Activated CD4-positive, alpha-beta T cell treated with anti-CD3 and anti-CD28 coated beads for 36 hours (primary cell): Measurements from ENCODE around the gene MICA. TPM values are rescaled to one million over a fixed set of nuclear protein-coding genes. Genes with fewer than 3 reads are reported as not detected.

Experiments used
- ATAC-seq: fragments of 200-7000 bp; cut with Tn5 transposase; one replicate; pipeline ENCODE4 v1.10.0; 2021; ENCODE audit warnings: mild to moderate bottlenecking, moderate library complexity
- CTCF ChIA-PET: fragments of 350-600 bp; sonication (Branson Sonifier 250); formaldehyde crosslinking; loops from one replicate; lab custom pipeline; 2021; ENCODE audit warnings: antibody characterized with exemption; lab: Charles Lee
- POLR2A ChIA-PET: fragments of 350-600 bp; sonication (Branson Sonifier 250); formaldehyde crosslinking; loops from one replicate; lab custom pipeline; 2021; ENCODE audit warnings: antibody characterized with exemption, inconsistent platforms; lab: Charles Lee
- DNase-seq: peaks from one replicate; pipeline ENCODE4 v3.0.0-alpha.2; 2020
- H3K27ac Mint-ChIP-seq: one replicate; pipeline ENCODE4 v1.8.0; 2021; ENCODE audit warnings: mixed read lengths
- H3K27me3 Mint-ChIP-seq: one replicate; pipeline ENCODE4 v1.8.0; 2021; ENCODE audit warnings: mixed read lengths
- H3K36me3 Mint-ChIP-seq: one replicate; pipeline ENCODE4 v1.8.0; 2021; ENCODE audit warnings: low read depth, mixed read lengths
- H3K4me1 Mint-ChIP-seq: one replicate; pipeline ENCODE4 v1.8.0; 2021; ENCODE audit warnings: mixed read lengths
- H3K4me3 Mint-ChIP-seq: one replicate; pipeline ENCODE4 v1.8.0; 2021; ENCODE audit warnings: mild to moderate bottlenecking, moderate library complexity, mixed read lengths
- H3K9me3 Mint-ChIP-seq: one replicate; pipeline ENCODE4 v1.8.0; 2021; ENCODE audit warnings: low read depth, mixed read lengths
- intact Hi-C, 2 experiments: fragments of 100-400 bp; cut with DNase I in 1 of 2; cut with micrococcal nuclease in 1 of 2; formaldehyde crosslinking; loops; one replicate each; pipeline versions ENCODE4 v1.14.2 to v1.15.1; 2022 to 2024; cut with DNase I, micrococcal nuclease
- microRNA-seq: library from miRNA; unstranded; fragments of <30 nt; microRNA quantifications from one replicate; pipeline ENCODE4 v1.2.0, GENCODE V29; 2021; ENCODE audit warnings: borderline replicate concordance
- total RNA-seq, 2 experiments: library from RNA; stranded (reverse); gene quantifications; one replicate each; pipeline ENCODE4 v1.2.3, GENCODE V29; 2021

MICA gene
- total RNA-seq, 2 experiments from 2014 or later, result 6.3 to 7.1 TPM

GRCh38 chr6:31460361-31461025 lies 57.1 kb downstream of the MICA start:
- CTCF ChIA-PET, result interaction anchor here (0.6 kb wide), 1 partner anchor 541 kb away, joined by 4 read pairs; no protein-coding TSS in a partner anchor
- ATAC-seq, result no peak
- intact Hi-C loops, result no loop called here
- Mint-ChIP-seq H3K4me3 (no peak overlapping the region), H3K4me1 (peaks cover 30% of the 10 kb centered on the region), H3K27me3 (peaks cover 2% of the 10 kb centered on the region), H3K36me3 (peaks cover 25% of the 10 kb centered on the region), H3K27ac (no peak overlapping the region), H3K9me3 (no peaks in the 10 kb centered on the region)
- no peak for DNase-seq
- POLR2A ChIA-PET, result no interaction called here

GRCh38 chr6:31462026-31462963 lies 58.9 kb downstream of the MICA start:
- CTCF ChIA-PET, result interaction anchor here (0.6 to 2.0 kb wide), 10 partner anchors 10 to 626 kb away, joined by 3 to 7 read pairs (median 3); partner anchors contain the start of genes APOM, DDX39B and NFKBIL1
- Mint-ChIP-seq H3K27ac (peak overlapping the region; percentile 97), H3K9me3 (no peaks in the 10 kb centered on the region), H3K27me3 (peaks cover 2% of the 10 kb centered on the region), H3K4me1 (peaks cover 47% of the 10 kb centered on the region), H3K36me3 (peaks cover 37% of the 10 kb centered on the region), H3K4me3 (peak overlapping the region; percentile 100)
- no peak for DNase-seq
- intact Hi-C loops, result loop anchor here in 1 of 2 experiments (1.0 kb wide), 1 partner anchor 304 kb away; the partner anchor contains the start of gene TCF19
- POLR2A ChIA-PET, result interaction anchor here (0.5 to 1.1 kb wide), 11 partner anchors 16 to 464 kb away, joined by 3 to 7 read pairs (median 3); partner anchors contain the start of genes DDX39B and MICB
- ATAC-seq, result no peak

GRCh38 chr6:31462964-31463870 lies 59.8 kb downstream of the MICA start:
- intact Hi-C loops, result loop anchor here in 1 of 2 experiments (1.0 kb wide), 3 partner anchors 31 to 305 kb away; partner anchors contain the start of gene TCF19
- ATAC-seq, result peak; percentile 95

GRCh38 chr6:31464252-31465184 lies 61.1 kb downstream of the MICA start:
- Mint-ChIP-seq H3K36me3 (peaks cover 38% of the 10 kb centered on the region), H3K4me1 (peaks cover 65% of the 10 kb centered on the region), H3K27ac (peak overlapping the region; percentile 97), H3K9me3 (no peaks in the 10 kb centered on the region), H3K27me3 (no peaks in the 10 kb centered on the region), H3K4me3 (peak overlapping the region; percentile 100)
- ChIA-PET CTCF (no interaction called here), POLR2A (no interaction called here)
- ATAC-seq, result no peak
- intact Hi-C loops, result no loop called here
- no peak for DNase-seq

More at GRCh38 chr6:31462964-31463870, 59.8 kb downstream of the MICA start:
- Mint-ChIP-seq H3K9me3 (no peaks in the 10 kb centered on the region), H3K36me3 (peaks cover 38% of the 10 kb centered on the region), H3K4me1 (peaks cover 53% of the 10 kb centered on the region), H3K27me3 (peaks cover 2% of the 10 kb centered on the region), H3K27ac (peak overlapping the region; percentile 97), H3K4me3 (peak overlapping the region; percentile 100)
- ChIA-PET POLR2A (interaction anchor here (0.6 to 1.1 kb wide), 10 partner anchors 17 to 463 kb away, joined by 3 to 7 read pairs (median 3); partner anchors contain the start of genes DDX39B and MICB), CTCF (interaction anchor here (0.7 to 2.0 kb wide), 9 partner anchors 11 to 627 kb away, joined by 3 to 7 read pairs (median 3); partner anchors contain the start of genes DDX39B and NFKBIL1)
- DNase-seq, result peak; percentile 91

Small RNA genes lying within 50 kb of the gene (microRNA-seq; reads per million reads assigned to microRNA genes)
- 5.3 reads per million, percentile 16 among the genes with 10 or more reads in this experiment for gene MIR6891

Other genes starting within 250 kb of the MICA start
- gene CCHCR1, start 245.8 kb upstream of the MICA start, total RNA-seq, result 10 to 100 TPM; 39.7 to 57.6 TPM
- 10 to 100 TPM; 82.6 to 88.0 TPM for gene TCF19, start 245.0 kb upstream of the MICA start, total RNA-seq
- gene POU5F1, start 232.9 kb upstream of the MICA start, total RNA-seq, result under 1 TPM in 1 of 2 experiments, not detected in 1; 0.21 TPM
- gene HLA-C, start 131.5 kb upstream of the MICA start, total RNA-seq, result 100 to 1,000 TPM; 660 to 678 TPM
- gene HLA-B, start 46.4 kb upstream of the MICA start, total RNA-seq, result 1,000 to 10,000 TPM; 2,101 to 2,412 TPM
- gene MICB, start 94.5 kb downstream of the MICA start, total RNA-seq, result 10 to 100 TPM; 19.6 to 19.7 TPM
- not detected for gene MCCD1, start 125.4 kb downstream of the MICA start, total RNA-seq
- gene DDX39B, start 138.4 kb downstream of the MICA start, total RNA-seq, result 100 to 1,000 TPM; 517 to 569 TPM
- 1 to 10 TPM; 1.9 to 2.1 TPM for gene ATP6V1G2, start 143.0 kb downstream of the MICA start, total RNA-seq
- gene NFKBIL1, start 144.0 kb downstream of the MICA start, total RNA-seq, result 10 to 100 TPM; 18.1 to 19.0 TPM
- 100 to 1,000 TPM; 396 to 570 TPM for gene LTA, start 168.7 kb downstream of the MICA start, total RNA-seq
- 10 to 100 TPM; 82.3 to 93.3 TPM for gene TNF, start 172.0 kb downstream of the MICA start, total RNA-seq
- gene LTB, start 178.8 kb downstream of the MICA start, total RNA-seq, result 10 to 100 TPM; 44.9 to 73.3 TPM
- gene LST1, start 182.7 kb downstream of the MICA start, total RNA-seq, result 10 to 100 TPM in 1 of 2 experiments, 1 to 10 TPM in 1; 9.1 to 11.1 TPM
- gene NCR3, start 189.4 kb downstream of the MICA start, total RNA-seq, result 1 to 10 TPM; 5.4 to 6.6 TPM
- gene AIF1, start 211.6 kb downstream of the MICA start, total RNA-seq, result 10 to 100 TPM; 89.2 to 96.1 TPM
- gene PRRC2A, start 217.1 kb downstream of the MICA start, total RNA-seq, result 100 to 1,000 TPM; 255 to 280 TPM
- 100 to 1,000 TPM; 334 to 339 TPM for gene BAG6, start 249.1 kb downstream of the MICA start, total RNA-seq